Tibial nerve (tissue), 4 donors: Measurements from ENCODE around the gene ADO. TPM values are rescaled to one million over a fixed set of nuclear protein-coding genes. Genes with fewer than 3 reads are reported as not detected.

Experiments used
- DNase-seq, 2 donors: peaks; one replicate each; pipeline ENCODE4 v3.0.0-alpha.2; 2019; ENCODE audit warnings: low spot score in 2 of 2
- H3K27ac ChIP-seq, 4 donors: fragments of 200-600 bp; sonication (generic) in 3 of 4; one replicate each; pipeline ENCODE4 v1.5.1; 2017 to 2019; ENCODE audit warnings: mild to moderate bottlenecking in 1 of 4
- H3K27me3 ChIP-seq, 2 donors: fragments of 200-600 bp; sonication (generic) in 1 of 2; one replicate each; pipeline versions ENCODE4 v1.5.1 to v1.6.0; 2017 to 2019
- H3K36me3 ChIP-seq, 3 donors: fragments of 200-600 bp; sonication (generic); one replicate each; pipeline ENCODE4 v1.5.1; 2018 to 2019
- H3K4me1 ChIP-seq, 4 donors: fragments of 200-600 bp; sonication (generic) in 3 of 4; one replicate each; pipeline ENCODE4 v1.5.1; 2017 to 2019
- H3K4me3 ChIP-seq, 4 donors: fragments of 200-600 bp; sonication (generic) in 3 of 4; one replicate each; pipeline ENCODE4 v1.5.1; 2017 to 2019; ENCODE audit warnings: mild to moderate bottlenecking in 1 of 4, moderate library complexity in 1 of 4
- H3K9me3 ChIP-seq, 4 donors: fragments of 200-600 bp; sonication (generic) in 3 of 4; one replicate each; pipeline ENCODE4 v1.5.1; 2017 to 2019
- CTCF ChIP-seq, 5 experiments: fragments of 200-600 bp in 3 of 5; fragments of 450-650 bp in 2 of 5; sonication (generic) in 3 of 5; IDR thresholded peaks; one replicate each; pipeline ENCODE4 v1.5.1; 2016 to 2019; ENCODE audit warnings: antibody characterized with exemption in 5 of 5, mild to moderate bottlenecking in 3 of 5, moderate library complexity in 2 of 5
- EP300 ChIP-seq, 2 donors: sonication (generic); formaldehyde crosslinking; IDR thresholded peaks; one replicate each; pipeline ENCODE4 v1.6.1; 2017; ENCODE audit warnings: antibody characterized with exemption in 2 of 2, mild to moderate bottlenecking in 1 of 2
- POLR2A ChIP-seq, 2 donors: fragments of 450-650 bp; IDR thresholded peaks; one replicate each; pipeline ENCODE4 v1.6.1; 2017; ENCODE audit warnings: antibody characterized with exemption in 2 of 2, mild to moderate bottlenecking in 2 of 2, moderate library complexity in 2 of 2
- WGBS, 2 donors: methylation state at CpG; one replicate each; pipeline ENCODE4 v1.1.5; 2018; 5-methylcytosine and 5-hydroxymethylcytosine counted together
- total RNA-seq, 4 donors: library from RNA; depleted of rRNA; stranded (reverse); fragments of >200 nt; gene quantifications; one replicate each; pipeline ENCODE4 v1.1.0, GENCODE V29; 2016

Gene ADO
- total RNA-seq, 4 donors from 2014 or later, result 36.9 to 73.9 (median 48.1) TPM

- Histone ChIP-seq H3K36me3 (no peaks in the 10 kb centered on the region), H3K4me1 (peaks cover 0 to 16% (median 9%) of the 10 kb centered on the region in 4 donors), H3K4me3 (no peak overlapping the region), H3K27ac (peak overlapping the region in 1 of 4 donors; percentile 81), H3K9me3 (no peaks in the 10 kb centered on the region), H3K27me3 (no peaks in the 10 kb centered on the region)
- 60 to 67% methylated on average over 3 of the region's 3 CpGs for WGBS, 2 donors
- TF ChIP-seq POLR2A (IDR thresholded peaks at IDR 0.05) (no peak), CTCF (IDR thresholded peaks at IDR 0.05) (no peak), EP300 (IDR thresholded peaks at IDR 0.05) (no peak)
- no peak for DNase-seq
These were observed 43.4 kb upstream of the ADO start for GRCh38 chr10:62761115-62761514.

- TF ChIP-seq EP300 (IDR thresholded peaks at IDR 0.05) (no peak), CTCF (IDR thresholded peaks at IDR 0.05) (no peak), POLR2A (IDR thresholded peaks at IDR 0.05) (no peak)
- Histone ChIP-seq H3K4me1 (peaks cover 0 to 14% (median 8%) of the 10 kb centered on the region in 4 donors), H3K4me3 (no peak overlapping the region), H3K36me3 (no peaks in the 10 kb centered on the region), H3K27ac (no peak overlapping the region), H3K27me3 (no peaks in the 10 kb centered on the region), H3K9me3 (no peaks in the 10 kb centered on the region)
- DNase-seq, result no peak
- WGBS, 2 donors, result 72 to 82% methylated on average over 4 of the region's 4 CpGs
These were observed 41.4 kb upstream of the ADO start for GRCh38 chr10:62763155-62763554.

- no peaks in the 10 kb centered on the region for H3K36me3 ChIP-seq
- H3K4me1 ChIP-seq, result peaks cover 0 to 14% (median 8%) of the 10 kb centered on the region in 4 donors
- no peaks in the 10 kb centered on the region for H3K9me3 ChIP-seq
- no peak overlapping the region for H3K4me3 ChIP-seq
- no peaks in the 10 kb centered on the region for H3K27me3 ChIP-seq
- no peak for TF ChIP-seq EP300 (IDR thresholded peaks at IDR 0.05)
- TF ChIP-seq POLR2A (IDR thresholded peaks at IDR 0.05), result no peak
- TF ChIP-seq CTCF (IDR thresholded peaks at IDR 0.05), result no peak
- DNase-seq, result no peak
- no peak overlapping the region for H3K27ac ChIP-seq
- WGBS, 2 donors, result 93 to 94% methylated on average over 4 of the region's 4 CpGs
These were observed 40.5 kb upstream of the ADO start for GRCh38 chr10:62764011-62764410.

GRCh38 chr10:62765726-62766125 is 38.8 kb upstream of the ADO start:
- Histone ChIP-seq H3K4me1 (peaks cover 0 to 22% (median 5%) of the 10 kb centered on the region in 4 donors), H3K4me3 (no peak overlapping the region), H3K27me3 (no peaks in the 10 kb centered on the region), H3K36me3 (no peaks in the 10 kb centered on the region), H3K9me3 (no peaks in the 10 kb centered on the region), H3K27ac (no peak overlapping the region)
- no peak for TF ChIP-seq CTCF (IDR thresholded peaks at IDR 0.05)
- no peak for TF ChIP-seq POLR2A (IDR thresholded peaks at IDR 0.05)
- no peak for TF ChIP-seq EP300 (IDR thresholded peaks at IDR 0.05)
- DNase-seq, result no peak
- WGBS, 2 donors, result 94 to 100% methylated on average over 2 of the region's 2 CpGs

GRCh38 chr10:62766386-62766785 is 38.1 kb upstream of the ADO start:
- Histone ChIP-seq H3K36me3 (no peaks in the 10 kb centered on the region), H3K4me3 (no peak overlapping the region), H3K27me3 (no peaks in the 10 kb centered on the region), H3K27ac (no peak overlapping the region), H3K9me3 (no peaks in the 10 kb centered on the region), H3K4me1 (peaks cover 0 to 22% (median 0%) of the 10 kb centered on the region in 4 donors)
- DNase-seq, result no peak
- TF ChIP-seq POLR2A (IDR thresholded peaks at IDR 0.05) (no peak), EP300 (IDR thresholded peaks at IDR 0.05) (no peak), CTCF (IDR thresholded peaks at IDR 0.05) (no peak)
- WGBS, 2 donors, result 70 to 81% methylated on average over 3 of the region's 3 CpGs
